Temporal lobe (tissue), 1 donor: Measurements from ENCODE around the gene OR14A2. TPM values are rescaled to one million over a fixed set of nuclear protein-coding genes. Genes with fewer than 3 reads are reported as not detected.

Experiments used
- total RNA-seq: library from RNA; depleted of rRNA; stranded (reverse); fragments of >200 nt; gene quantifications from one replicate; pipeline ENCODE4 v1.2.3, GENCODE V29; 2014

The OR14A2 gene
- total RNA-seq, 1 donor from 2014 or later = not detected

Other genes starting within 250 kb of the OR14A2 start
- not detected for gene OR2C3, start 211.7 kb downstream of the OR14A2 start, total RNA-seq
- under 0.01 TPM for gene GCSAML, start 199.0 kb downstream of the OR14A2 start, total RNA-seq
- not detected for gene OR2G2, start 159.8 kb downstream of the OR14A2 start, total RNA-seq
- gene OR2G3, start 142.6 kb downstream of the OR14A2 start, total RNA-seq = not detected
- not detected for gene OR13G1, start 68.4 kb downstream of the OR14A2 start, total RNA-seq
- not detected for gene OR6F1, start 31.5 kb downstream of the OR14A2 start, total RNA-seq
- gene OR14K1, start 9.5 kb downstream of the OR14A2 start, total RNA-seq = not detected
- gene OR1C1, start 12.4 kb upstream of the OR14A2 start, total RNA-seq = not detected
- gene OR14A16, start 76.0 kb upstream of the OR14A2 start, total RNA-seq = not detected
- gene OR11L1, start 93.8 kb upstream of the OR14A2 start, total RNA-seq = not detected
- gene TRIM58, start 109.0 kb upstream of the OR14A2 start, total RNA-seq = 5.7 TPM
- gene OR2W3, start 147.4 kb upstream of the OR14A2 start, total RNA-seq = 2.5 TPM
- not detected for gene OR2T8, start 172.1 kb upstream of the OR14A2 start, total RNA-seq
- not detected for gene OR2AJ1, start 176.7 kb upstream of the OR14A2 start, total RNA-seq
- 0.74 TPM for gene OR2L8, start 200.7 kb upstream of the OR14A2 start, total RNA-seq
- not detected for gene OR2AK2, start 217.1 kb upstream of the OR14A2 start, total RNA-seq